HFF-Myc (cell line): ENCODE measurements around the gene TEX52.
A peak's percentile ranks its signal among the peaks of the same experiment; 100 is the strongest.

ENCODE experiments used
- DNase-seq: peaks from one replicate; pipeline ENCODE4 v3.0.0-alpha.2; 2011; ENCODE audit warnings: low read depth; ENCODE audit errors: extremely low read depth
- H3K4me3 ChIP-seq: replicated peaks from 2 replicates; pipeline ENCODE4 v1.5.1; 2011; ENCODE audit warnings: low read depth, mild to moderate bottlenecking, control low read depth, low read length
- CTCF ChIP-seq: IDR thresholded peaks from 2 replicates; pipeline ENCODE4 v1.5.1; 2012; ENCODE audit warnings: mild to moderate bottlenecking, low read depth, low read length, control low read depth; ENCODE audit errors: missing control alignments

Gene TEX52

GRCh38 chr12:2823483-2823882 lies 33.4 kb downstream of the TEX52 start:
- no peak for TF ChIP-seq CTCF
- DNase-seq, result no peak
- no peak overlapping the region for H3K4me3 ChIP-seq

DNA sequence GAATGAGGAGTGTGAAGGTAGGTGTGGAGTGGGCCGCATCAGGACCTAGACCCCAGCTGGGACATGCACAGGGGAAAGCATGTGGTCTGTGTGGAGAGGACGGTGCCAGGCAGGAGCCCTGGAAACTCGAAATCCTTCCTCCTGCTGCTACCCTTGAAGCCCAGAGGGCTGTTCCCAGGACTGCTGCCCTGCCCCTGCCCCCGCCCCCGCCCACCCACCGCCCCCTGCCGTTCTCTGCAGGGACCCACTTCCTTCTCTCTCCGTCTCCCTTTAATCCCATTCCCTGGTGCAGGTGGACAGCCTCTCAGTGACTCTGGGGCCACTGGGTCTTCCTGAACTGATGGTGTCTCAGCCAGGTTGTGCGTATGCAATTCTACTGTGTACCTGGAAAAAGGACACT lies 36.4 kb downstream of the TEX52 start:
- TF ChIP-seq CTCF, result no peak
- no peak for DNase-seq
- H3K4me3 ChIP-seq, result no peak overlapping the region

DNA sequence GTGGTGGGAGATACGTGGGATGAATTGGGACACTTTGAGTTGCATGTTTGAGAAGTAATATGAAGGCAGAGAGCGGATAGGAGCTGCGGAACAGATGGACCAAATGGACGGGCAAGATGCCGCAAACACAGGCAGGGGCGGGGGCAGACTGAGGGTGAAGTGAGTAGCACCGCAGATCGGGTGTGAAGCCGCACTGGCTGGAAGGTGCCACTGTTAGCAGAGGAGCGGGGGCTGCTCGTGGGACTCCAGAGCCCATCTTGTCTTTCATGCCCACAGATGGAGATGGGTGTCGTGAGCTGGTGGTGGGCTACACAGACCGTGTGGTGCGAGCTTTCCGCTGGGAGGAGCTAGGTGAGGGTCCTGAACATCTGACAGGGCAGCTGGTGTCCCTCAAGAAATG lies 37.0 kb downstream of the TEX52 start:
- no peak overlapping the region for H3K4me3 ChIP-seq
- no peak for DNase-seq
- TF ChIP-seq CTCF, result no peak

- peak; percentile 76 for TF ChIP-seq CTCF
- DNase-seq, result no peak
- peak overlapping the region; percentile 75 for H3K4me3 ChIP-seq
These were observed 43.3 kb downstream of the TEX52 start for GRCh38 chr12:2813214-2814185.

GRCh38 chr12:2812290-2813213 lies 44.3 kb downstream of the TEX52 start, which contains the start of gene ITFG2:
ITFG2 (plus strand) TSS chr12:2812668; CDS start chr12:2812761, 93 bp downstream.
- peak within 1 kb of the TSS; percentile 75 for H3K4me3 ChIP-seq
- DNase-seq, result peak; percentile 93
- no peak for TF ChIP-seq CTCF

- no peak for TF ChIP-seq CTCF
- H3K4me3 ChIP-seq, result peak overlapping the region; percentile 75; the same call in 1 of the 2 replicates
- DNase-seq, result no peak
These were observed 45.0 kb downstream of the TEX52 start for GRCh38 chr12:2811801-2812200.
